K562 (cell line): ENCODE measurements around the gene TUBGCP6. TPM values are rescaled to one million over a fixed set of nuclear protein-coding genes. Genes with fewer than 3 reads are reported as not detected.

Experiments
- BRCA1 ChIP-seq, 2 experiments: fragments of 450-650 bp in 1 of 2; sonication (generic) in 1 of 2; formaldehyde crosslinking in 1 of 2; IDR thresholded peaks; 2 replicates each; pipeline versions ENCODE4 v1.5.0 to v1.6.1; 2017 to 2020; ENCODE audit warnings: mild to moderate bottlenecking in 1 of 2, missing genetic modification reagents in 1 of 2
- CC2D1A ChIP-seq: fragments of 450-650 bp; IDR thresholded peaks from 2 replicates; pipeline ENCODE4 v1.6.1; 2017; ENCODE audit warnings: mild to moderate bottlenecking
- FOXA1 ChIP-seq: fragments of 450-650 bp; IDR thresholded peaks from 2 replicates; pipeline ENCODE4 v1.6.1; 2016; ENCODE audit warnings: mild to moderate bottlenecking, borderline replicate concordance
- KHSRP ChIP-seq: fragments of 450-650 bp; IDR thresholded peaks from 2 replicates; pipeline ENCODE4 v1.6.1; 2017
- MAFF ChIP-seq: IDR thresholded peaks from 2 replicates; pipeline ENCODE4 v1.6.1; 2012; ENCODE audit warnings: low read length, improper control_type of control experiment
- MAFG ChIP-seq: fragments of 450-650 bp; conservative IDR thresholded peaks from 2 replicates; pipeline ENCODE4 v1.6.1; 2016; ENCODE audit warnings: missing genetic modification characterization, missing compliant biosample characterization
- MAFK ChIP-seq: IDR thresholded peaks from 2 replicates; pipeline ENCODE4 v1.6.1; 2011; ENCODE audit warnings: low read length, improper control_type of control experiment
- MAZ ChIP-seq, 2 experiments: fragments of 450-650 bp in 1 of 2; sonication (generic) in 1 of 2; formaldehyde crosslinking; IDR thresholded peaks in 1 of 2; conservative IDR thresholded peaks in 1 of 2; 2 replicates each; pipeline versions ENCODE4 v1.4.0 to v1.5.0; 2020; ENCODE audit warnings: mild to moderate bottlenecking in 1 of 2, missing genetic modification reagents in 1 of 2
- MEF2D ChIP-seq: conservative IDR thresholded peaks from 2 replicates; pipeline ENCODE4 v1.6.1; 2016; ENCODE audit warnings: low read depth, missing genetic modification characterization, missing compliant biosample characterization
- PCBP1 ChIP-seq: fragments of 200-400 bp; formaldehyde crosslinking; IDR thresholded peaks from 2 replicates; pipeline ENCODE4 v1.6.1; 2018; ENCODE audit warnings: mild to moderate bottlenecking, low read depth, low read length; ENCODE audit not compliant: poor library complexity, severe bottlenecking
- PHB ChIP-seq: fragments of 250-450 bp; sonication (Bioruptor Pico); IDR thresholded peaks from 2 replicates; pipeline ENCODE4 v1.5.0; 2021
- POLR2A ChIP-seq: fragments of 450-650 bp; conservative IDR thresholded peaks from 2 replicates; pipeline ENCODE4 v1.6.1; 2016
- SLC30A9 ChIP-seq: fragments of 250-450 bp; sonication (Bioruptor Pico); IDR thresholded peaks from 2 replicates; pipeline ENCODE4 v1.8.0; 2022; ENCODE audit warnings: mild to moderate bottlenecking, moderate library complexity
- SMAD2 ChIP-seq: fragments of 150-350 bp; IDR thresholded peaks from 2 replicates; pipeline ENCODE4 v1.6.1; 2014; ENCODE audit warnings: low read depth, mild to moderate bottlenecking, low read length
- SMAD4 ChIP-seq: fragments of 250-450 bp; sonication (Bioruptor Pico); conservative IDR thresholded peaks from 2 replicates; pipeline ENCODE4 v1.8.0; 2021; ENCODE audit warnings: inconsistent platforms, mild to moderate bottlenecking, moderate library complexity
- STAT5B ChIP-seq: fragments of 250-450 bp; sonication (Bioruptor Pico); IDR thresholded peaks from 2 replicates; pipeline ENCODE4 v1.8.0; 2021; ENCODE audit warnings: mild to moderate bottlenecking, inconsistent platforms
- ZBTB17 ChIP-seq: fragments of 450-650 bp; formaldehyde crosslinking; IDR thresholded peaks from 2 replicates; pipeline ENCODE4 v1.4.0; 2020; ENCODE audit warnings: mild to moderate bottlenecking
- ZNF282 ChIP-seq: sonication (generic); formaldehyde crosslinking; IDR thresholded peaks from 2 replicates; pipeline ENCODE4 v1.8.1; 2023; ENCODE audit warnings: missing genetic modification reagents
- ZNF551 ChIP-seq: fragments of 250-450 bp; sonication (Bioruptor Pico); IDR thresholded peaks from 2 replicates; pipeline ENCODE4 v1.5.0; 2021; ENCODE audit warnings: mild to moderate bottlenecking, moderate library complexity
- ZNF766 ChIP-seq: fragments of 200-800 bp; sonication (Bioruptor generic); conservative IDR thresholded peaks from 2 replicates; pipeline ENCODE4 v1.6.1; 2016; ENCODE audit warnings: missing genetic modification characterization, missing compliant biosample characterization
- polyA plus RNA-seq, 8 experiments: library from polyadenylated mRNA; depleted of rRNA in 4 of 8; stranded (reverse) in 5 of 8; unstranded in 3 of 8; fragments of >200 nt; fragmentation: Nextera tagmentation in 2 of 8; fragmentation: Illumina TruSeq in 1 of 8; extraction: Ambion mirVana in 2 of 8; extraction: Trizol in 1 of 8; gene quantifications; 2 replicates each; pipeline versions ENCODE4 v1.2.1 to v1.2.3, GENCODE V29; 2011 to 2014; ENCODE audit warnings: inconsistent platforms in 1 of 8, missing spikeins in 1 of 8
- total RNA-seq, 7 experiments: library from RNA; depleted of rRNA in 6 of 7; stranded (reverse); fragments of >200 nt in 6 of 7; fragmentation: Illumina TruSeq in 2 of 7; extraction: Trizol in 2 of 7; gene quantifications; 2 replicates each; pipeline versions ENCODE4 v1.2.1 to v1.2.3, GENCODE V29; 2011 to 2021; ENCODE audit warnings: low replicate concordance in 1 of 7
- TF ChIP-seq, protein P1 (sequence below): fragments of 450-650 bp; formaldehyde crosslinking; IDR thresholded peaks from 2 replicates; pipeline ENCODE4 v1.4.0; 2020; ENCODE audit warnings: mild to moderate bottlenecking, mixed read lengths
- TF ChIP-seq, protein P2 (sequence below): fragments of 200-800 bp; sonication (Bioruptor generic); IDR thresholded peaks from 2 replicates; pipeline ENCODE4 v1.6.1; 2016; ENCODE audit warnings: missing genetic modification characterization, missing compliant biosample characterization

The TUBGCP6 gene
- total and polyA plus RNA-seq, 9 of the 15 experiments (the other 6 are each of a cell fraction or from before 2014, with no cell fraction given), result 0.76 to 33.0 (median 10.1) TPM

DNA sequence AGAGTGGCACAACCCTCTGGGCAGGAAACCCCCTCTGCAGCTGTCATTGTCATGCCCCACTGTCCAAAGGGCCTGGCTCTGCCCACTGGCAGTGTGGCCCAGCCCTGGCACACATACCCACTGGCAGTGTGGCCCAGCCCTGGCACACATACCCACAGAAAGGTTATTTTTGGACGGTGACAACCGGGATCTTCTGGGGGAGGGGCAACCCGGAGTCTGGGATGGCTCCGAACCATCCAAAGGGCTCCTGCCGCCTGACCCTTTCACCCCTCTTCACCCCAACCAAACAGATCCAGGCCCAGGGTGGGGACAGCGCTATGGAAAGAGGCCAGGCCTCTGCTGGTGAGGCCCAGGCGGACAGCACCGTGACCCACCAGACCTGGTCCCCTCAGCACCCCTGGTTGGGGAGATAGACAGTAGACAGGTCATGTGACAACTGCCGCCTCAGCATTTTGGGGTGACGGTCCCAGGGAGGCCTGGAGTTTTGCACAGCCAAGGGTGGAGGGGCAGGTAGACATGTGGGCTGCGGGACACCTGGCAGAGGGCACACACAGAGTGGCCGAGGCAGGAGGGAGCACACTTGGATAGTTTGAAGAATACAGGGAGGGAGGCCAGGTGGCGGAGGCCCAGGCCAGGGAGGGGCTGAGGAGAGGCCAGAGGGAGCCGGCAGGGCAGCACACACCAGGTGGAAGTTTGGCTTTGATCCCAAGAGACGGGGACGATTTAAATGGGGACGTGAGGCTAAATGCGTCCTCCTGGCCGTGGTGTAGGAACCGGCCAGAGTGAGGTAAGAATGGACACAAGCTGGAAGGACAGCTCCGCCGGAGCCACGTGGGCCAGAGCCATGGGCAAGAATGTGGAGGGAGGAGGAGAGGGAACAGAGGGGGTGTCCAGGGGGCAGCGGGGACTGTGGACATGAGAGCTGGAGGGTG lies 13.8 kb upstream of the TUBGCP6 start (continued):
- TF ChIP-seq FOXA1 (no peak), MAFK (peak; percentile 50), POLR2A (no peak), MAFG (tag) (peak; percentile 64), PCBP1 (no peak), MAZ (CRISPR knock-in tag; conservative IDR thresholded peaks at IDR 0.05 in 1 of 2, IDR thresholded peaks at IDR 0.05 in 1 of 2) (no peak), SMAD4 (CRISPR knock-in tag) (no peak), ZBTB17 (CRISPR knock-in tag) (no peak), MAFF (0 out of 2 replicates have a peak, but pooled peaks have one; percentile 18), KHSRP (no peak), ZNF282 (no peak), PHB (no peak), ZNF551 (CRISPR knock-in tag) (no peak), CC2D1A (no peak), SLC30A9 (CRISPR knock-in tag) (no peak), BRCA1 (IDR thresholded peaks at IDR 0.05) (no peak), BRCA1 (CRISPR knock-in tag; IDR thresholded peaks at IDR 0.05) (no peak), STAT5B (no peak), MEF2D (no peak), SMAD2 (no peak), ZNF766 (CRISPR knock-in tag) (no peak)
- TF ChIP-seq, protein P1, sequence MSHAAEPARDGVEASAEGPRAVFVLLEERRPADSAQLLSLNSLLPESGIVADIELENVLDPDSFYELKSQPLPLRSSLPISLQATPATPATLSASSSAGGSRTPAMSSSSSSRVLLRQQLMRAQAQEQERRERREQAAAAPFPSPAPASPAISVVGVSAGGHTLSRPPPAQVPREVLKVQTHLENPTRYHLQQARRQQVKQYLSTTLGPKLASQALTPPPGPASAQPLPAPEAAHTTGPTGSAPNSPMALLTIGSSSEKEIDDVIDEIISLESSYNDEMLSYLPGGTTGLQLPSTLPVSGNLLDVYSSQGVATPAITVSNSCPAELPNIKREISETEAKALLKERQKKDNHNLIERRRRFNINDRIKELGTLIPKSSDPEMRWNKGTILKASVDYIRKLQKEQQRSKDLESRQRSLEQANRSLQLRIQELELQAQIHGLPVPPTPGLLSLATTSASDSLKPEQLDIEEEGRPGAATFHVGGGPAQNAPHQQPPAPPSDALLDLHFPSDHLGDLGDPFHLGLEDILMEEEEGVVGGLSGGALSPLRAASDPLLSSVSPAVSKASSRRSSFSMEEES (CRISPR knock-in tag), result 0 out of 2 replicates have a peak, but pooled peaks have one; percentile 24
- TF ChIP-seq, protein P2, sequence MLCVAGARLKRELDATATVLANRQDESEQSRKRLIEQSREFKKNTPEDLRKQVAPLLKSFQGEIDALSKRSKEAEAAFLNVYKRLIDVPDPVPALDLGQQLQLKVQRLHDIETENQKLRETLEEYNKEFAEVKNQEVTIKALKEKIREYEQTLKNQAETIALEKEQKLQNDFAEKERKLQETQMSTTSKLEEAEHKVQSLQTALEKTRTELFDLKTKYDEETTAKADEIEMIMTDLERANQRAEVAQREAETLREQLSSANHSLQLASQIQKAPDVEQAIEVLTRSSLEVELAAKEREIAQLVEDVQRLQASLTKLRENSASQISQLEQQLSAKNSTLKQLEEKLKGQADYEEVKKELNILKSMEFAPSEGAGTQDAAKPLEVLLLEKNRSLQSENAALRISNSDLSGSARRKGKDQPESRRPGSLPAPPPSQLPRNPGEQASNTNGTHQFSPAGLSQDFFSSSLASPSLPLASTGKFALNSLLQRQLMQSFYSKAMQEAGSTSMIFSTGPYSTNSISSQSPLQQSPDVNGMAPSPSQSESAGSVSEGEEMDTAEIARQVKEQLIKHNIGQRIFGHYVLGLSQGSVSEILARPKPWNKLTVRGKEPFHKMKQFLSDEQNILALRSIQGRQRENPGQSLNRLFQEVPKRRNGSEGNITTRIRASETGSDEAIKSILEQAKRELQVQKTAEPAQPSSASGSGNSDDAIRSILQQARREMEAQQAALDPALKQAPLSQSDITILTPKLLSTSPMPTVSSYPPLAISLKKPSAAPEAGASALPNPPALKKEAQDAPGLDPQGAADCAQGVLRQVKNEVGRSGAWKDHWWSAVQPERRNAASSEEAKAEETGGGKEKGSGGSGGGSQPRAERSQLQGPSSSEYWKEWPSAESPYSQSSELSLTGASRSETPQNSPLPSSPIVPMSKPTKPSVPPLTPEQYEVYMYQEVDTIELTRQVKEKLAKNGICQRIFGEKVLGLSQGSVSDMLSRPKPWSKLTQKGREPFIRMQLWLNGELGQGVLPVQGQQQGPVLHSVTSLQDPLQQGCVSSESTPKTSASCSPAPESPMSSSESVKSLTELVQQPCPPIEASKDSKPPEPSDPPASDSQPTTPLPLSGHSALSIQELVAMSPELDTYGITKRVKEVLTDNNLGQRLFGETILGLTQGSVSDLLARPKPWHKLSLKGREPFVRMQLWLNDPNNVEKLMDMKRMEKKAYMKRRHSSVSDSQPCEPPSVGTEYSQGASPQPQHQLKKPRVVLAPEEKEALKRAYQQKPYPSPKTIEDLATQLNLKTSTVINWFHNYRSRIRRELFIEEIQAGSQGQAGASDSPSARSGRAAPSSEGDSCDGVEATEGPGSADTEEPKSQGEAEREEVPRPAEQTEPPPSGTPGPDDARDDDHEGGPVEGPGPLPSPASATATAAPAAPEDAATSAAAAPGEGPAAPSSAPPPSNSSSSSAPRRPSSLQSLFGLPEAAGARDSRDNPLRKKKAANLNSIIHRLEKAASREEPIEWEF, result no peak
